ENCODE measurements around the gene SLC9A8. TPM values are rescaled to one million over a fixed set of nuclear protein-coding genes. Genes with fewer than 3 reads are reported as not detected.
A peak's percentile ranks its signal among the peaks of the same experiment; 100 is the strongest.

SLC9A8 gene
- total RNA-seq, 1 donor from 2014 or later, result 4.3 TPM

DNA sequence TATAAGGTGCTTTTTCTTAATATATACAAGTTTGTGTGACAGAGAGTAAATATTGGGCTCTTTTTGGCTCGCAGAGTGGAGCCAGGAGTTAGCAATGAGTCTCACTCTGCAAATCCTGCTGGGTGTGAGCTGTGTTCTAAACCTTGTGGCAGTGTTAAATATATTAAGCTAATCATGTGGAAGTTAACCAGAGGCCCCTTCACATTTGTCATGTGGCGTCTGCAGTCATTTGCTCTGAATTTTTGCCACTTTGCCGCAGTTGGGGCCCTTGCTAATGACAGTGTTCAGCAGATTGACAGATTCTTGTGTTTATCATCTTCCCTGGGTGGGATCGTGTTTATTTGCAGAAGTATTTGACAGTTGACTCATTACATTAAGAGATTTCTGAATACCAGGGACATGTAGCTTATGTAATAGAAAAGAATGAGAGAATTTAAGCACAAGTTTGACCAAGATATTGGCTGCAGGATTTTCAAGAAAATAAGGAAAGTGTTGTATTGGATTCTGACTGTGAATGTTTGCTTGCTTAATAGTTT is 64.8 kb downstream of the SLC9A8 start:
- DNase-seq, result no peak

DNA sequence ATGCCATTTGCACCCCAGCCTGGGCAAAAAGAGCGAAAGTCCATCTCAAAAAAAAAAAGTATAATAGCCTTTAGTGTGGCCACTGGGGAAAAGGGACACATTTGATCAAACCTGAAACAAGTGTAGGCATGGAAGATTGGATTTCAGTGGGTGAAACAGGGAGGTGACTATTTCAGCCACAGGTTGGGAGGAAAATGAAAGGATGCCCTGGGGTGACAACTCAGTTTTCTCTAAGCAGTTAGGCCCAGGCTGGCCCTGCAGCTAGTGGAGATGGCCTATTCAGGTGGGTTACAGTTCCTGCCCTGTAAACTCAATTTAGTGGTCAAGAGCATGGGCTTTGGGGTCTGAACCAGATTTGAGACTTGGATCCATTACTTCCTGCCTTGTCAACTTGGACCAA is 66.3 kb downstream of the SLC9A8 start:
- no peak for DNase-seq

DNA sequence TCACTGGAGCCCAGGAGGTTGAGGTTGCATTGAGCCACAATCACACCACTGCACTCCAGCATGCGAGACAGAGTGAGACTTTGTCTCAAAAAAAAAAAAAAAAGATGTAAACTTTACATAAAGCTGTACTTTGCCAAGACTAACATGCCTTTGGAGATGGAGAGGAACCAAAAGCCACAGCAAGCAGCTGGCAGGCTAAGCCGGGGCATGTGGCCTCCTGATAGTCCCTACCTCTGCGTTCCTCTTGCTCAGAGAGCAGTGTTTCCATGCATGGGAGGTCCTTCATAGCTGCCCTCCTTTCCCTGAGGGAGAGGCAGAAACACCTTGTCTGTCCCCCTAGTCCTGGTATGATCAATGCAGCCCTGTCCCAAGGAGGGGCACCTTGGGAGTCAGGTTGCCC is 67.5 kb downstream of the SLC9A8 start:
- DNase-seq, result peak; percentile 41

DNA sequence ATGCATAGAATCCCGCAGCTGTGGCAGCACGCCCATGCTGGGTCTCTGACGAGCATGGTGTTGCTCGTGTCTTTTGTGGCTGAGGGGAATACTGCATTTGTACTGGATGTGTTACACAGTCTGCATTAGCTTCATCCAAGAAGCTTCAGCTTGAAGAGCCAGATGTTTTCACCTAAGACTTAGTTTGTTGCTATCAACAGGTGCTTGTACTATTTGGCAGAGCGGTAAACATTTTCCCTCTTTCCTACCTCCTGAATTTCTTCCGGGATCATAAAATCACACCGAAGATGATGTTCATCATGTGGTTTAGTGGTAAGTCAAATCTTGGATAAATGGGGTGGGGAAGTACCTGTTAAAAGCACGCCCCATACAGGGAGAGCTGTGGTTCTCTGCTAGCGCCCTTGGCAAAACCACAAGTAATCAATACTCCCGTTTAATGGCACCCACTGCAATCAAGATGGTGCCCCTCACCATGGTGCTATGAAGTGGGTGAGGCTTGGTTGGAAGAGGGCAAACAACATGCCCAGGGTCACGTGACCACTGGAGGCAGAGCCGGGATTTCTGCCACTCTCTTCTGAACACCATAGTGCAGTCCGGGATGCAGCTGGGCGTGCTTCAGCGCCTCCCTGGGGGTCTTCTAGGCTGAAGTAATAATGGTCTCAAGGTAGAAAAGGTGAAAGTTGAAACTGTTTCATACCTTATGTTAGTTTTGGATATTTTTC is 68.3 kb downstream of the SLC9A8 start:
- no peak for DNase-seq

GRCh38 chr20:49882171-49882970 is 69.7 kb downstream of the SLC9A8 start:
- no peak for DNase-seq

DNA sequence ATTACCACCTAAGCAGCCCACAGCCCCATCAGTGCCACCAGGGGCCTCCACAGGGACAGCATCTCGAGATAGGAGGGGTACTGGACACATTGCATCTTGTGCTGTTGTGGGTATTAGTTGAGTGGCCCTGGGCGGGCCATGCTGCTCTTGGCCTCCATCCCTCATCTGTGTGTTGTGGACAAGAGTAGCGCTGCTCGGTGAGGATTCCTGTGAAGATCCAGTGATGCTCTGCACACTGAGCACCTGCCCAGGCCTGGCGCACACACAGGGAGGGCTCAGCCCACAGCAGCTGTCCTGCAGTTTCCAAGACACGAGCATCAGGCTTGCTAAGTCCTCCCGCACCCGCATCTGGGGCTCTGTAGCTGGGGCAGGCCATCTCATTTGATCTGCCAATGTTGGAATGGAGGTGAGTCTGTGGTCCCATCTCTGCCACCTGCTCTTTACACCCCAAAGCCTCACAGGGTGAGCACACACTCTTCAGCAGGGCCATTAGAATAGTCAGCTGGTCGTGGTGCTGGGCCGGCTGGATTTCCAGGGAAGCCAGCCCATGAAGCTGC is 70.7 kb downstream of the SLC9A8 start:
- no peak for DNase-seq

DNA sequence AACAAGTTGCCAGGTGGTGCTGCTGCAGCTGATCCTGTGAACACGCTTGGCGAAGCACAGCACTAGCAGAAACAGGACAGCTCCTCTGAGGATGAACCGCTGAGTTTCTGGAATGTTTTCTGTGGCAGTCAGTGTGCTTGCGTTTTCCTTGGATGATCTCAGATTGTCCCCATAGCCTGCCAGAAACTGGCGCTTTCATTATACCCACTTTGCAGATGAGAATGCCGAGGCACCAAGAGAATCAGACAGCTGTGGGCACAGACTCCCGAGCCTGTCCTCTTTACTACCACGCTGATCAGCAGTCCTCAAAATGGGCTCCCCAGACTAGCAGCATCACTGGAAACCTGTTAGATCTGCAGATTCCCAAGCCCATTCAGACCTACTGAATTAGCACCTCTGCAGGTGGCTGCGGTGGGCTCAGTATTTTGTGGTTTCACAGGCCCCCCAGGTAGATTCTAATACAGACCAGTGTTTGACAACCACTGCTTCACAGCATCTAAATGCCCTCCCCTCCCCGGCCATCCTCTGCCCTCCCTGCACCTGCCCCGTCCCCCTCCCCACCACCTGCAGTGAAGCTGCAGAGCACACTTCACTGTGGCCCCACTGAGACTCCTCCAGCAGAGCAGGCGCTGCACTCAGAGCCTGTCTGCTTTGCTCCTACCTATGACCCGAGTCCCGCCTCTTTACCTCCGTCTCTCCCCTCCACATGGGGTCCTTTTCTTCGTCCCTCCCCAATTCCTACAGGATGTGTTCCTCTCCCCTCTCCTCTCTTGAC is 73.1 kb downstream of the SLC9A8 start:
- no peak for DNase-seq

- no peak for DNase-seq
Observed at GRCh38 chr20:49886571-49887213, 74.1 kb downstream of the SLC9A8 start.

DNA sequence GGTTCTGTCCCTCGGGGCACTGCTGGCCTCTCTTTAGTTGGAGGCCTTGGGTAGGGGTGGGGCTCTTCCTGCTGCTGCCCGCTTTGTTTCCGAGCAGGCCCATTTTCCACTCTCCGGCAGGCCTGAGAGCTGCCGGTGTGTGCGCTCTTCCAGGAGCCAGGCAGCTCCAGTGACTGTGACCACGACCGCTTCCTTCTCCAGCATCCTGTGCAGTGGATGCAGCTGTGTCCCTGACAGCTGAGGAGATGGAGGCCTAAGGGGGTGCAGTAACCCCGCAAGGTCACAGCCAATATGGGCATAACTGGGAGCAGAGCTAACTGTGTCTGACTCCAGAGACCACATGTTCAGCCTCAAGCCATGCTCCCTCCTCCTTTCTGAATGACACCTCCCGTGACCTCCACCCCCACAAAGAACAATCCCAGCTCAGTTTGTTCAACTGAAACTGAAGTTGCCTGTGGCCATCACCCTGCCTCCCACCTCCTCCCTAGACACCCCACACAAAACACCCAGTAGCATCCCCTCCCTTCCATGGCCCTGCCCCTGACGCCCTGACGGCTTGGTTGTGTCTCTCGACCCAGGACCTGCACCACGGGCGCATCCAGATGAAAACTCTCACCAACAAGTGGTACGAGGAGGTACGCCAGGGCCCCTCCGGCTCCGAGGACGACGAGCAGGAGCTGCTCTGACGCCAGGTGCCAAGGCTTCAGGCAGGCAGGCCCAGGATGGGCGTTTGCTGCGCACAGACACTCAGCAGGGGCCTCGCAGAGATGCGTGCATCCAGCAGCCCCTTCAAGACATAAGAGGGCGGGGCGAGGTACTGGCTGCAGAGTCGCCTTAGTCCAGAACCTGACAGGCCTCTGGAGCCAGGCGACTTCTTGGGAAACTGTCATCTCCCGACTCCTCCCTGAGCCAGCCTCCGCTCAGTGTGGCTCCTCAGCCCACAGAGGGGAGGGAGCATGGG is 74.9 kb downstream of the SLC9A8 start:
- DNase-seq, result peak; percentile 29

DNA sequence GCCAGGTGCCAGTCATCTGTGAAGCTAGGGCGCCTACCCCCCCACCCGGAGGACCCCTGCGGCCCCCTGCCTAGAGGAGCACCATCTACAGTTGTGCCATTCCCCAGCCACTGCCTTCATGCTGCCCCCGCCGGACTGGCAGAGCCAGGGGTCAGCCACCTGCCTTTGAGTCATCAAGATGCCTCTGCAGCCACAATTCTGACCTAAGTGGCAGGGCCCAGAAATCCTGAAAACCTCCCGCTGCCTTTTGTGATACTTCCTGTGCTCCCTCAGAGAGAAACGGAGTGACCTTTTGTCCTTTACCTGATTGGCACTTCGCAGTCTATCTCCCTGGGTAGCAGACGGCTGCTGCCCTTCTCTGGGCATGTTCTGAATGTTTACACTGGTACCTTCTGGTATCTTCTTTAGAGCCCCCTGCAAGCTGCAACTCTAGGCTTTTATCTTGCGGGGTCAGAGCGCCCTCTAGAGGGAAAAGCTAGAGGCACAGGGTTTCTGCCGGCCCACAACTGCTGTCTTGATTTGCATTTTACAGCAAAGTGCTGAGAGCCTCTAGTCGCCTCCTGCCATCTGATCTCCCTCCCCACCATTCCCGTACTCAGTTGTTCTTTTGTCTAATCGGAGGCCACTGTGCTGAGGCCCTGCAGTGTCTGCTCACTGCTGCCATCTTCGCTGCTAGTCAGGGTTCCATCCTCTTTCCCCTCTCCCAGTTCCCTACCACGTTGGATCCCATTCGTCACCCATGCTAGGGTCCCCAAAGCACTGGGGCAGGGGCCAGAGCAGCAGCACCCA is 75.8 kb downstream of the SLC9A8 start:
- peak; percentile 82 for DNase-seq

GRCh38 chr20:49889001-49889934 is 76.6 kb downstream of the SLC9A8 start:
- DNase-seq, result no peak

DNA sequence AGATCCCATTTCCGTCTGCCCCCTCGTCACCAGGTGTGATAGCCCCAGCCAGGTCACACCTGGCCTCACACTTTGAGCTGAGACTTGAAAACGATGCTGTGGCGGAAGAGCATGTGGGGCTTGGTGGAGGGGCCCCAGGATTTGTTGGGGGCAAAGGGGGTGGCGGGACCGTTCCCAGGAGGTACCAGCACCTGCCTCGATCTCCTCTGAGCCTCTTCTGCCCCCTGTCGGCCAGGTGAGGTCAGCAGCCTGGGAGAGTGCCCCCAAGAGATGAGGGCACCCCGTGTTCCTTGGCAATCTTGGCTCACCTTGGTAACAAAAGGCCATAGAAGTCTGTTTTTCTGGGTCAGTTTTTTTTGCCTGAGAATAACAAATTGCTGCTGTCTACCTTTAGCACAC is 77.3 kb downstream of the SLC9A8 start:
- no peak for DNase-seq

DNA sequence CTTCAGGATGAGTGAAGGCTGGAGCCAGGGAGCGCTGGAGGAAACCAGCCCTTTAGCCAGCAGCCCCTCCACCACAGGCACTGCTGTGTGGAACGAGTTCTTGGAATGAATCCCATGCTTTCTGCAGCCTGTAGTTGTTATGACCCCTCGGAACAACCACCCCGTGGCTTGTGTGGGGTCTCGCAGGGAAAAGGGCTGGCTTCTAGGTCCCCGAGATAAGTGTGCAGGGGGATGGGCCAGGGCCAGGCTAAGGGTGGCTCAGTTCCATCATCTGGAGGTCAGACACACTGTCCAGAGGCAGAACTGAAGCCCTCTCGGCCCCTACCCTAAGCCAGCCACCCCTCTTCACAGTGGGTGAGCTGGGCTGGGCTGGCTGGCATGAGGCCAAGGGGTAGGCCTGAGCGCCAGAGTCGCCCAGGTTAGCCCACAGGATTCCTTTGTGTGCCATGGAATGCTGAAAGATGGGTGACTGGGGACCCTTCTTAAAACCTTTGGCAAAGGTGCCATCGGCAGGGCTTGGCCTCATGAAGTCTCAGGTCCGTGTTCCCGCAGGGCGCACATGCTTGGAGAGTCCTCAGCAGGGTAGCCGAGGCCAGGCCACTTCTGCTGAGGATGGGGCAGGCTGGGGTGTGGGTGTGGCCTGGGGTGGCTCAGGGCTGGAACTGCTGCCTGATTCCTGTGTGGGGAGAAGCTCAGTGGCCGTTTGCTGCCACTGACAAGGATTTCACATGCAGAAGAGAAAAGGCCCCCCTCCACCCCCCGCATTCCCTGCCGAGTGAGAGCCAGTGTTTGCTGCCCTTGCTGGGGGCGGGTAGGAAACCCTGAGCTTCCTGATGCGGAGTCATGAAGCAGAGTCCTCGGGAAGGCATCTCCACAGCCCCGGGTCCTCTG is 78.1 kb downstream of the SLC9A8 start:
- DNase-seq, result no peak

DNA sequence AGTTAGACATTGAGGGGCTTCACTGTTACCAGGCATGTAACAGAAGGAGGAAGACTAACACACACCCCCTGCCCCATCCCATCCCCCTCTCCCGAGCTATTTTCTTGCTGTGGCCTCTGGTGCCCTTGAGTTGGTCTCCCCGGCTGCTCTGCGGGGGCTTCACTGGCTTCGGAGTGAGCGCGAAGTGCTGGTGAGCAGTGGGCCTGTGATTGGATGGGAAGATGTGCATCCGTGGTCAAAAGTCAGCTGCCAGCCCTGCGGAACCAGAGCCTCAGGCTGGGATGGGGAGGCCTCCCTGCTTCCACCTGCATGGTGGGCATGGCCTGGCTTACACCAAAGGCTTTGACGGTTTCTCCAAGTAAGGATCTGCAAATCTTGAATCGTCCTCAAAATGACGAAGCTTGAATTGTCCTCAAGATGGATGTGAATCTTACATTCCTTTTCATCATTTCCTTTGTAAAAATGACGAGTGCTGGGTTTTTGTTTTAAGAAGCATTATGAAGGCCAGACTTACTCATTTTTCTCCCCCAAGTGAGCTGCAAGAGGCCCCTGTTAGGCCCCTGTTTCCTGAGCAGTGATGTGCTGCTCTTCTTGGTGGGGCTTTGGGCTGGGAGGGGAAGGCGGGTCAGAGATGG is 79.0 kb downstream of the SLC9A8 start:
- DNase-seq, result no peak

DNA sequence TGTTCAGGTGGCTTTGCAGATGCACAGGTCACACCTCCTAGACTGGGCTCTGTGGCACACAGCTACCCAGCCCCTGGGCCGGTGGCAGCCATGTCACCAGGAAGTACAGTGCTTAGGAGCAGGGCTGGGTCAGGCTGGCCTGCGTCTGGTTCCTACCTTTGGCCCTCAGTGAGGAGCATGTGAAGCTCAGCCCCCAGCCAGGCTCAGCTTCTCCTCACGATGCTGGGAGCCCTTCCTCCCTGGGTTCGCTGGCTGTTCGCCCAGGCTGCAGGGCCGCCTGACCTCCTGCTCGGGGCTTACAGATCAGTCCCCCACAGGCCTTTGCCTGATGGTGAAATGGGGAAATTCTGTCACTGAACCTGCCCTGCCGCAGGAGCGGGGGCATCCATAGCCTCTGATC is 79.6 kb downstream of the SLC9A8 start:
- no peak for DNase-seq

DNA sequence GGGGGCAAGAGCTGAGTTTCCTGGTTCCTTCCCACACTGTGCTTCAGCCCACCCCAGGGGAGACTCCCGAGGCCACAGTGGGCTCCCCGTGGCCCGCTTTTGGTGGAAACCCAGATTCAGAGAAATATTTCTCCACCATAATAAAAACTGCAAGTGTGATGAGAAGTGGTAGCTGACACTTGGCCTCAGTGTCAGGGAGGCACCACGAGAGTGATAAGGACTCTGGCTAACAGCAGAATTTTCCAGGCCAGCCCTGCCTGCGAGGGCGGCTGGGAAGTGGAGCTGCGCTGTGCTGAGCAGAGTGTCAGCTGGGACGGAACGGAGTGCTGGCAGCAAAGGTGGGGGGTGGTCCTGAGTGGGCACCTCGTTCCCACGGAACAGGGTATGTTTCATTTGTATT is 80.2 kb downstream of the SLC9A8 start:
- no peak for DNase-seq
